ENCODE data around the gene FSTL5.
"Not testable (repeated sequence)": the region's sequence is repeated elsewhere in the genome, so short reads cannot be mapped to it uniquely, and the experiment has no call there.

FSTL5 gene

DNA sequence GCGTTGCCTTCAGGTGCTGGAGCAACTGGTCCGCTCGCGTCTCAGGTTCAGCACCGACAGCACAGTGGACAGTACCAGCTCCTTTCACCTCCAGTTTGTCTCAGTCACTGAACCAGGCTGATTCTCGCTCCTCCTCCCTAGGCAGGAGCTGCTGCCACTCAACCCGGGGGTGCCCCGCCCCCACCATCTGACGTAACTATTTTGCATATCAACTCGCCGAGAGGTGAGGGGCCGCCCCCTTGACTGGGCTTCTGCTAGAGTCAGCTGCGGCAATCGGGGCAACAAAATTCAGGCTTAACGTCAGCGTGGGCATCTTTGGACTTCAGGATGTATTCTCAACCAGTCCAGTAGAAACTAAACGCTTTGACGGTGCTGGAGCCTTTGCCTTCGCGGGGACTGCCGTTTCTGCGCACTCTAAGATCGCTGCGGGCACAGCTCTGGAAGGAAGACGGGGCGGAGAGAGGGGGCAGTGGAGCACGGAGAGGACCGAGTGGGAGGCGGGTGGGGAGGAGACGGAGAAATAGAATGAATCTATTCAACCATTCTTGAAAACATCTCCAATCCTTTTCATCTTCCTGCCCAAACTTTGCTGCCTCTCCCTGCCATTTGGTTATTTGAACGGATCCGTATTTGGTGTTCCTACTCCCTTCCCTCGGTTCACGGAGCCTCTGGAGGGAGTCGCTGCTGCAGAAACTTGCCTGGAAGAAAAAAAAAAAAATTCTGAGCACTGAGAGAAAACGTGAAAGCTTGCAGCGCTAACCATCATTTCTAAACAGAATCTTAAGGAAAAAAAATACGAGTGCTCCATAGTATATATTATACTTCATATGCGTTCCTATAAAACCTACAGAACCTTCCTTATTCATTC is at the start of gene FSTL5:
FSTL5 (minus strand) TSS at position 109 of the 868 bp plus-strand sequence. CDS start 52,604 bp downstream, outside the sequence.
- DNase-seq: peak; percentile 95

DNA sequence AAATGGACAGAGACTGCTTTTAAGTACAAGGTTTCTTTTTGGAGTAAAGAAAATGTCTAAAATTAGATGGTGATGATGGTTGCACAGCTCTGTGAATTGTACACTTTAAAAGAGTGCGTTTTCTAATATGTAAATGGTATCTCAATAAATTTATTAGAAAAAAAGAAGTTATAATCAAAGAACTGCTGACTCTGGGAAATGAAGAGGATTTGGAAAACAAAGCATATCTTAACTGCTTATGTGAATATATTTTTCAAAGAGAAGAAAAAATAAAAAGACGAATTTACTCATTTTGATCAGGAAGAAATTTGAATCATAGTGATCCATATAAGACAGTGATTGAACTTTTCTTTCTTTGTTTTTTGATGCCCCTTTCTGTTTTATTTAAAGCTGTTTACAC is 45.9 kb upstream of the FSTL5 start:
- DNase-seq: no peak

DNA sequence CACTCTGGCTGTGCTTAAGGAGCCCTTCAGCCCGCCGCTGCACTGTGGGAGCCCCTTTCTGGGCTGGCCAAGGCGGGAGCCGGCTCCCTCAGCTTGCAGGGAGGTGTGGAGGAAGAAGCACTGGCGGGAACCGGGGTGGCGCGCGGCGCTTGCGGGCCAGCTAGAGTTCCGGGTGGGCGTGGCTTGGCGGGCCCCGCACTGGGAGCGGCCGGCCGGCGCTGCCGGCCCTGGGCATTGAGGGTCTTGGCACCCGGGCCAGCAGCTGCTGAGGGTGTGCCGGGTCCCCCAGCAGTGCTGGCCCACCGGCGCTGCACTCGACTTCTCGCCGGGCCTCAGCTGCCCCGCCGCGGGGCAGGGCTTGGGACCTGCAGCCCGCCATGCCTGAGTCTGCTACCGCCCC is 39.7 kb upstream of the FSTL5 start:
- not testable (repeated sequence) for DNase-seq

DNA sequence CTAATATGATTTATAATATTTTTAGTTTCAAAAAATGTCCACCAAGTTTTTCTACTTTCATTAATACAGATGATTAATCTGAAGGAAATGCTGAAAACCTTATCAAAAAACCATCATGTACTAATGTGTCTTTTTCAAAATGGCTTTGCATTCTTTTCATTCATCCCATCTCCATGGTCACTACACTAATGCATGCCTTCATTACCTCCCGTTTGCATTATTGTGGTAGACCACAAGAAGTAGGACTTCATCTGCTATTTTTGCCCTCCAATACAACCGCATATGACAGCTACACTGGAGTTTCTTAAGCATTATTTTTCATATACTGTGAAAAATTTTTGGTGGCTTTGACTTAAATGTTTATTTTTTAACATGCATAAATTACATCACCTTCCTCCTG is 37.9 kb upstream of the FSTL5 start:
- no peak for DNase-seq

DNA sequence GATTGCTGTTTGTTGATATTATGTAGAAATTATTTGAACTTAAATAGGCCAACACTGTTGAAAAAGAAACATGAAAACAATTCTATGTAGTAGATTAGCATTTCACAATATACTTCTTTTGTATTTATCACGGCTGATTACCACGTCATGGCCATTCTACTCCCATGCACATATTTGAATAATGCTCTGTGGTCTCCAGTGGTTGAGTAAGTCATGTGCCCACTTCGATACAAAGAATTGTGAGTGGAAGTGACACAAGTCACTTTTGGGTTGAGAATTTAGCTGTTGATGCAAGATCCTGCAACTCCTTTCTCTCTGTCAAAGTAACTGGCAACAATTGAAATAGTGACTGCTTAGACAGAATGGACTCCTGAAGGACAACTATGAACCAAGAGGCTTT is 6.7 kb upstream of the FSTL5 start:
- DNase-seq: no peak

DNA sequence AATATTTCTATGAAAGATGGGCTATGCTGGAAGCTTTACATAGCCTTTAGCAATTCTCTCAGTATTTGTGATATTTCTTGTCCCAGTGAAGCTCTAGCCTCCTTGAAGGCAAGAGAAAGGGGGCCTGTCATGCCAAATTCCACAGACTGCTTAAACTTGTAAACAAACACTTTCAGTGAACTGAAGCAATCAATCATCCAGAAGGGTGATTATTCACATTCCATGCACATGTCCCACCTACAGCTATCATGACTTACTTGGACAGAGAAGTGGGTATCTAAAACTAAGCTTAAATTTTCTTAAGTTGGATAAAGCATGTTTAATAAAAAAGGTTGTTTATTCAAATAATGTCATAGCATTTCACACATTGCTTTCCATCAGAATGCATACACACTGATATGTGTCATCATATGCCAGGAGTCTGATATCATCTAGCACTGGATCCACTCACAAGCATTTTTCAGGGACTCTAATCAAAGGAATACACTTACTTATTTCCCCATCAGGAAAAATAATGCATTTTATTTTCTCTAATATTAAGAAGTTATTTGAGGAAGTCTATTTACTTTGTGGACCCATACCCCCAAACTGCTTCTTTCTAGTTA is 1.2 kb upstream of the FSTL5 start:
- no peak for DNase-seq

DNA sequence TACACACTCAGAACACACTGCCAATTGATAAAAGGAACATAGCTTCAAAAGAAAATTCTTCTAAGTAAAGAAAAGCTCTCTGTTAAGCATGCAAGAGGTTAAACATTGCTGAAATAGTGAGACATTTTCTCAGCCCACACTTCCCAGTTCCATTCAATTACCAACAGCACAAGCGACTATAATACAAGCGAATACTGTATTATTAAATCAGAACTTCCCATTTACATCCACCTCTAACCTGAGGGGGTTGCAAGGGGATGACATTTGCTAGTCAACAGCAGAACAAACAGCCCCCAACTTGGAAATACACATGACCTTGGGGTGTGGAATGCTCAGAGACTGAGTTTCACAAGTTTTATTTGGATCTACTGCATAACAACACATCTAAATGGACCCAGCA is 1.1 kb downstream of the FSTL5 start:
- DNase-seq: no peak

DNA sequence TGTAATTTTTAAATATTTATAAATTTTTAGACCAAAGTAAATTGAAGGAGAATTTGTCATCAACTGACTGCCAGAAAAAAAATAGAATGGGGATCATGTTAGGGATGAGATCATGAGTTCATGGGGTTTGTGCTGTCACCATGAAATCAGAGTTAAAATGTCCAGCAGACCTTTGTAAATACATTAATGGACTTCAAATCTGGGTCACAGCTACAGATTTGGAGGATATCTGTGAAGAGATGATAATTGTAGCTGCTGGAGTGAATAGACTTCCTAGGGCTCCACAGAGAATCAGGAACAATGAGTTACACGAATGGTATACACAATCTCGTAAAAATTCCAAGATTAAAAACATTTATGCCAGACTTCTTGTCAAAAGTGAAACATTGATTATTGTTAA is 6.6 kb downstream of the FSTL5 start:
- DNase-seq: no peak

DNA sequence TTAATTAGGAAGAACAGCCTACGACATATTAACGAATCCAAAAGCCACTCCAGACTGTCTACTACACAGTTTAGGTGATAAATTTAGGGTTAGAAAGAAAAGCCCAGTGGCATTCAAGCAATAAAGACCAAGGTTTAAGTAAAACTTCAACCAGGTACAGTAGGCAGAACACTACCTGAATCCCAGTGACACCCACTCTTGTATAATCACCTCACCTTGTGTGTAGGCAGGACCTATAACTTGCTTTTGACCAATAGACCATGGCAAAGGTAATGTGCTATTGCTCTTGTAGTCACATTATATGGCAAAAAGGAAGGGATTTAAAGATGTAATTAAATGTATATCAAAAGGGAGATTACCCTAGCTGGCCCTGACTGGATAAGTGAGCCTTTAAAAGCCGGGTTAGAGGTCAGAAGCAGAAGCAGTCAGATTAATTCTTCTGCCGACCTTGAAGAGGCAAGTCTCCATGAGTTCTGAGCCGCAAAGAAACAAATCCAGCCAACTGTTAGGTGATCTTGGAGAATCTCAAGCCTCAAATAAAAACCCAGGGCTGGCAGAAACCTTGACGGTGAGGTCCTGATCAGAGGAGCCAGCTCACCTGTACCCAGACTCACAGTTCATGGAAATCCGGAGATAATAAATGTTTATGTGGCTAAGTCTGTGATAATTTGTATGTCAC is 8.8 kb downstream of the FSTL5 start:
- DNase-seq: peak; percentile 34

DNA sequence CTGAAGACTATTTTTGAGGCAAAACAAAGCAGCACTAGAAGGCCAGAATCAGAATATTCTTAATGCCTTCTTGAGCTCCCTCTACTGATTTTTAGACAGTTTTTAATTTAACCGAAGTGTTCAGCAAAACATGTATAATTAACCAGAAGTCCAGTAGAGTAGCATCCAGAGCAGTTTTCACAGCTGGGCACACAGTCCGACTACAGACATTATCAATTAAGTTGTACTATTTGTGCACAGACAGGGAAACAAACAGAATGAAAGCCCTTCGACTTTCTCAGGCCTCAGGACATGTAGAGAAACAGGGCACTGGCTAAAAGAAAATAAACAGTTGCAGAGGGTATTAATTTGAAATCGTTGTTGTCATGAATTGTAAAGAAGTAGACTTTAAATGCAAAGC is 11.9 kb downstream of the FSTL5 start:
- no peak for DNase-seq

DNA sequence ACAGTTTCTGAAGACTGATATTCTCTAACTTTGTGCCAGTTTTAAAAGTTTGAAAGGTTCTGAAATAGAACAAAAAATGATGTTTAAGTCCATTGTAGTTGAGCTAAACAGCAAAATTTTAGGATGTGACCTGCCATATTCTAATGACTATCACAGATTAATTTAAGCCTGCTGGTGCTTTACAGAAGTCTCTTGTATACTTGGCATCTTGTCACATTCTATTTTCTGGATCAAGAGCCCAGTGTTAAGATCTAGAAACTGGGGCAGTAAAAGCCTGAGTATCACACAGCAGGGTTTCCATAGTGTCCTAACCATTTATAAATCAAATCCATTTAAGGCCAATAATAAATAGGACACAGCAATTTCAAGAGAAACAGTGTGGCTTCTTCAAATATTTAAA is 12.4 kb downstream of the FSTL5 start:
- DNase-seq: peak; percentile 33

DNA sequence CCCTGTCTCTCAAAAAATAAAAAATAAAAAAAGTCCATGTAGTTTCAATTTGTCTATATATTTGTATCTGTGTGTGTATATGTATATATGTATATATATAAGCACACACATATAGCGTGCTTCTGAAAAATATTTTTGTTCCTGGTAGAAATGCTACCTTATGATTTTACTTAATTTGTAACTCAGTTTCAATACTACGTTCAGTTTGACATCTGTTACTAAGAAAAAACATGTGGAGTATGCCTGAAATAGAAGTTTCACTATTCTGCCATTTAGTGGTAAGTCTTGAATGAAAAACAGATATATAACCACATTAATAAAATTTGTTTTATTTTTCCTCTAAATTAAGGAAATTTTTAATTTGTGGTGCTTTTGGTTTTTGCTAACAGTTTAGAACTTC is 14.2 kb downstream of the FSTL5 start:
- no peak for DNase-seq

DNA sequence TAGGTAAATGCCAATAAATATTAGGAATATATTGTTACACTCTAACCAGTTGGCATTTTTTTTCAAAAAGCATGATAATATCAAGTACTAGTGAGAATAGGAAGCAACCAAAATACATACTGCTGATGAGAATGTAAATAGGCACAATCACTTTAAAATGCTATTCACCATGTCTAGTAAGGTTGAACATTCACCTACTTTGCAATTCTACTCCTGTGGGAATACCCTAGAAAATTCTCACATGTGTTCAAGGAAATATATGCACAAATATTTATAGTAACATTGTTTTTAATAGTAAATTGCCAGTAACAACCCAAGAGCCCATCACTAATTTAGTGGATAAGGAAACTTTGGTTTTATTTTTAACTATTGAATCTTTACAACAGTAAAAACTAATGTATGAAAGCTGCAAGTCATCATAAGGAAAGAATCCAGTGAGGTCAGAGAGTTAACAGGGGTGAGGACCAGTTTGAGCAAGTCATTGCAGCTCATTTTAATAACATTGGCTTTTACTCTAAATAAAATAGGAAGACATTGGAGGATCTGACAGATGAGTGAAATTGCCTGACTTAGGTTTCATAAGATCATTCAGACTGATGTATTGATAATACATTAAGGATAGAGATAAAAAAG is 23.6 kb downstream of the FSTL5 start:
- no peak for DNase-seq

DNA sequence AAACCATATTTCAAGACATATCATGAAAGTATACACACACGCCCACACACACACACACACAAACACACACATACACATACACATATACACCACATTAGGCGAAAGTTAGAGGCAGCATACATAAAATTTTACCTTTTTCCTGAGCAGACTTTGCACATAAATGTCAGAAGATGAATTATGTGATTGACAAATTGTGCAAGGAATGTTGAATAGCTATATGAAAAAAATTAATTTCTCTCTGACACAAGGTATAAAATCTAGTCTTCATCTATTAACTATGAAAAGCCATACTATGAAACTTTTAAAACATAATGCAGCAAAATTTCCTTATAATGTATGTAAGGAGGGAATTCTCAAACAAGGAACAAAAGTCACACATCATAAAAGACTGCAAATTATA is 24.4 kb downstream of the FSTL5 start:
- no peak for DNase-seq

DNA sequence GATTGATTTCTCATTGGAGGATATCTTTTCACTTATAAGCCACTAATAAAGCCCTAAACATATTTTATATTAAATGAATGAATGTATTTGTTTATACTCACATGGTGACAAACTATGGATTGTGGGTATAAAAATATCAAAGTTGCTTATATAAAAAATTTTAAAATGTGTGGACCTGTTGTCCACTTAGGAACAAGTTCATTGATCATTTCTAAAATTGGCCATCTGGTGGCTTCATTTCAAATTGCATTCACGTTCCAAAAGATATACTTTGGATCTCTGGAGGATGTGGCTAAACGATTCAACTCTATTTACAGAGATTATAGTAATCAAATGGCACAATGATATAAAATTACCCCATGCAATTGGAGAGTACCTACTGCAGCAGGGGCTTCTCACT is 32.5 kb downstream of the FSTL5 start:
- no peak for DNase-seq

DNA sequence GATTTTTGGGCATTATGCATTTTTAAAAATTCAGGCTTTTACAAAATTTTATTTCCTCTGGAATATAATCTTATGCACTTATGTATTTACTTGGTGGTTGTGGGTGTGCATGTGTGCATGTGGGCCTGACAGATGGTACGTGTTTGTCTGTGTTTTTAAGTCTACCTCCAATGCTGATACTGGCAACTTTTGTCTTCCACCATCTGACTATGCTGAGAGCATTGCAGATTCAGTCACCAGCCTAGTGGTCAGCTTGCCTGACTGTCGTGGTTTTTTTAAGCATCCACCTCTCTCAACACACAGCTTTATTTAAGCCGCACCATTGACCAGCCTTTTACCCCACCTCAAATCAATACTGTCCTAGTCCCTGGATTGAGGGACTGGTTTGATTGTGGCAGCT is 37.1 kb downstream of the FSTL5 start:
- DNase-seq: no peak

DNA sequence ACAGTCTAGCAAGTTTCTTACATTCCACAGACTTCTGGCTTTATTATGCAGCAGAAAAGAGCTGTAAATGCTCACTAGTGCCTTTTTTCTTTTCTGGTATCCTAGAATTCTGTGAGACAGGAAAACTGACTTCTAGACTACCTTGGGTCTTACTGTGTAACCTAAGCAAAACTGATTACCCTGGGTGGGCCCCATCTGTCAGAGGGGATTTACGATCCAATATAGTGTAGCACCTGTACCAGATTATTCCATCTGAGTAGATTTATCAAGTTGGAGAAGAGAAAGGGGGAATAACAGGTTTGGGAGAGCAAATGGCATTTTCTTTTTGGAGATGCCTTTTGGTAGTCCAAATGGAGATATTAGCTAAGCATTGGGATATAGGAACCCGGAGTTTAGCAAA is 46.7 kb downstream of the FSTL5 start:
- DNase-seq: no peak

DNA sequence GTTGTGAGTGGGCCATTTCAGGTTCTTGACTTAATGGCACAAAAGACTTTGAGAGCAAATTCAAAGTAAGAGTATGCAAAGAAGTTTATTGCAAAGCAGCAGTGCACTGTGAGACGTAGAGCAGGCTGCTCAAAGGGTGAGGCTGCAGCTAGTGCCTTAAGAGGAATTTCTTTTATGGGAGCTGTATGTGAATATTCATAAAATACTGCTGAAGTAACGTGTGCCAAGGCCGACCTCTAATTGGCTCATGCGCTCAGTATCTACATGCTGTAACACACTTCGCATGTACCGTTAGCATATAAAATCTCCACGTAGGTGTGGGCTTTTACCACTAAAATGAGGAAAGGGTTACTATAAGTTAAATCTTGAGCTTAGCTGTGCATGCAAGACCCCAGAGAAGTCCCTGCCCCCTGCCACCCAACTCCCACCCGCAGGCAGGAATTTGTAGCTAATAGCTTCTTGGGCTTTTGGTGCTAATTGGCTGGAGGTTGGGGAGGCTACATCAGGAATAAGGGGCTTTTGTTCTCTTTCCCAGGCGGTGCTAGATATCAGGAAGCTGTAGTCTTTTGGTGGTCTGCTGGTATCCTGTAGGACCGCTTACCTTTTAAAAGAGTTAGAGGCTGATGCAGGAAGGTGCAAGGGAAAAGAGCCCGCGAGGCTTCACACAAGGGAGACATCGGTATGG is 47.6 kb downstream of the FSTL5 start:
- DNase-seq: peak; percentile 56

DNA sequence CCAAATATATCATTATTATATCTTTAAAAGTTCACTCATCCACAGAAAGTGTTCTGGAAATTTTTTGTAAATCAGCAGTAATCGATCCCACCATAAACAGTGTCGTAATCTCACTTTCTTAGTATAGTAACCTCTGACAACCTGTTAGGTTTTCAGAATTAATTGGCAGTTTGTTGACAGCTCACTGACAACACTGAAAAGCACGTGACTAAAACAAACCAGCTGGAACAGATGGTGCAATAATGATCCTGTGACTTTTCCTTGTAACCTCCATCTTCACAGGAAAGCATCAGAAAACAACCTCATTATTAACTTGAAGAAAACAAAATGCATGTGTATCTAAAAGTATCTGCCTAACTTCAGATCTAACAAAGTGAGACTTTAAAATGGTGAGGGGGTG is 48.5 kb downstream of the FSTL5 start:
- peak; percentile 34 for DNase-seq

DNA sequence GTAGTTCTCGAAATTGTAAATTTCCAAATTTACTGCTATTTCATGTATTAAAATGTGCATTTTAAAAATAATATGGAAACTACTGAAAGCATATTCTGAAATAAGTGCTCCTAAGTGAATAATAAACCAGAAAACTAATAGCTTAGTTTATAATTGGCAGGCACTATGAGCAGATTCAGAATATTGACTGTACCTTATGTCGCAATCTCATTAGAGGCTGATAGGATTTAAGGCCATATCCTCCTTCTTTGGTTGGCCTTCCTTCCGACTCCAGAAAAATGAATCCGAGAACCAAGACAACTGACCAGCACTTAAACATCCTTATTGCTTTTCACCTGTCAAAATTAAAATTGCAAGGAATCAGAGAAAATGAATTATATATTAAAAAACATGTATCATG is 52.7 kb downstream of the FSTL5 start:
- no peak for DNase-seq

DNA sequence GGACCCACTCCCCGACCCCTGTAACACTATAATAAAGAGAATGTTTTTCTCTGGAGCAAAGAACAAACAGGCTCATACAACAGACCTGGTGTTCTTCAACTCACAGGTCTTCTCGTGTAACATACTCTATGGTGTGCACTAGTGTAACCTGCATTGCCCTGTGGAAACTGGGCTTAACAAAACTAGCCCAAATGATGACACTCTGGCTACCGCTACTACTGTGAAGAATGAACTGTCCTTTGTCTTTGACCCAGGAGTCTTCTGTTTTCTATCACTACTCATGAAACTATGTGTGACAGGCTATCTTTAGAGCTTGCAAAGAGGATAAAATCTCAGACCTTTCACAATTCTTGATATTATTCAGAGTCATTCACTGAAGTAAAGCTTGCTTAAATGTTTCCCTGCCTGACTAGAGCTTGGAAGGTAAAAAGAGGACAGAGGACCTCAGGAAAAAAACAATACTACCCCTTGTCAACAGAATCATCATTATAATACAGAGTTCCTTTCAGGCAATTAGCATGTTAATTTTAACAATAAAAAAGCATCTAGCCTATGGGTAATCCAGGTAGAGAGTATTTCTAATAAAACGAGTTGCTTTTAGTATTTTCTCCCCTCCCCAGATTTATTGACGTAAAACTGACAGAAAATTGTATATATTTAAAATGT is 59.2 kb downstream of the FSTL5 start:
- no peak for DNase-seq

DNA sequence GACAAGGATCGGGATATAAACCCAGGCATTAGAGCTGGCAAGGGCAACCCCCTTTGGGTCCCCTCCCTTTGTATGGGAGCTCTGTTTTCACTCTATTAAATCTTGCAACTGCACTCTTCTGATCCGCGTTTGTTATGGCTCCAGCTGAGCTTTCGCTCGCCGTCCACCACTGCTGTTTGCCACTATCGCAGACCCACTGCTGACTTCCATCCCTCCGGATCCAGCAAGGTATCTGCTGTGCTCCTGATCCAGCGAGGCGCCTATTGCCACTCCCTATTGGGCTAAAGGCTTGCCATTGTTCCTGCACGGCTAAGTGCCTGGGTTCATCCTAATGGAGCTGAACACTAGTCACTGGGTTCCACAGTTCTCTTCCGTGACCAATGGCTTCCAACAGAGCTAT is 59.9 kb downstream of the FSTL5 start:
- DNase-seq: not testable (repeated sequence)
